Measurements from ENCODE around the gene INPP4B.

INPP4B gene

DNA sequence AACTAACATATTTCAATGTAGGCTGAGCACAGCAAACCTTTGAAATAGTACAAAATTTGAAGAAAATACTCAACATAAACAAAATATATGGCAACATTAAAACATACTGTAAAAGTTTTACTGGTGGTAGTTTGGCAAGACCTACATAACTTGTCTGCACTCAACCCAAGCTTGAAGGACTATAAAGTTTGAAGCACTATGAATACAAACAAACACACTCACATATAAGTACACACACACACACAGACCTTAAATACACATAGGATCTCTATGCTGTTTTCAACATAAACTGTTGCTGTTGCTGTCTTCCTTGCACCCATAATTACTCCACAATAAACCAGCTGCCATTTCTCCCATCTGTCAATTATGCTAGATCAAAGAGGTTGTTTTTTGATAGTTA lies 620.1 kb downstream of the INPP4B start:
- no peaks in the 10 kb centered on the region for H3K9me3 ChIP-seq (ENCODE audit: insufficient read depth, low read depth, low read length)
- H3K27me3 ChIP-seq (ENCODE audit: insufficient read depth, low read length), result no peaks in the 10 kb centered on the region
- H3K4me1 ChIP-seq (ENCODE audit: insufficient read depth, low read length), result no peaks in the 10 kb centered on the region
- no peak overlapping the region for H3K4me3 ChIP-seq (ENCODE audit: low read length)
- H3K9ac ChIP-seq (ENCODE audit: low read depth, low read length), result no peak overlapping the region
- no peaks in the 10 kb centered on the region for H3K36me3 ChIP-seq (ENCODE audit: insufficient read depth, low read depth, low read length)
- H3K27ac ChIP-seq (ENCODE audit: low read length), result no peak overlapping the region

DNA sequence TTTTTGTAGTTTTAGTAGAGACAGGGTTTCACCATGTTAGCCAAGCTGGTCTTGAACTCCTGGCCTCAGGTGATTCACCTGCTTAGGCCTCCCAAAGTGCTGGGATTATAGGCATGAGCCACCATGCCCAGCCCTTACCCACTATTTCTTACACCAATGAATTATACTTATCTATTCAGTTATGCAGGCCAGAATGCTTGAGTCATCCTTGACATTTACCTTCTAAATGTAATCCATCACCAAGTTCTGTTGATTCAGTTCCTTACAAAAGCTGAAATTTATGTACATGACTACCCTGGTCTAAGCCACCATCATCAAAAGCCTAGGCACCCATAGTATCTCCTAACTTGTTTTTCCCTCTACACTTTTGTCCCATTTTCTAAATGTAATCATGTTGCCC lies 624.0 kb downstream of the INPP4B start:
- no peaks in the 10 kb centered on the region for H3K36me3 ChIP-seq (ENCODE audit: insufficient read depth, low read depth, low read length)
- no peak overlapping the region for H3K9ac ChIP-seq (ENCODE audit: low read depth, low read length)
- no peaks in the 10 kb centered on the region for H3K9me3 ChIP-seq (ENCODE audit: insufficient read depth, low read depth, low read length)
- no peak overlapping the region for H3K4me3 ChIP-seq (ENCODE audit: low read length)
- H3K27me3 ChIP-seq (ENCODE audit: insufficient read depth, low read length), result no peaks in the 10 kb centered on the region
- H3K27ac ChIP-seq (ENCODE audit: low read length), result no peak overlapping the region
- no peaks in the 10 kb centered on the region for H3K4me1 ChIP-seq (ENCODE audit: insufficient read depth, low read length)

DNA sequence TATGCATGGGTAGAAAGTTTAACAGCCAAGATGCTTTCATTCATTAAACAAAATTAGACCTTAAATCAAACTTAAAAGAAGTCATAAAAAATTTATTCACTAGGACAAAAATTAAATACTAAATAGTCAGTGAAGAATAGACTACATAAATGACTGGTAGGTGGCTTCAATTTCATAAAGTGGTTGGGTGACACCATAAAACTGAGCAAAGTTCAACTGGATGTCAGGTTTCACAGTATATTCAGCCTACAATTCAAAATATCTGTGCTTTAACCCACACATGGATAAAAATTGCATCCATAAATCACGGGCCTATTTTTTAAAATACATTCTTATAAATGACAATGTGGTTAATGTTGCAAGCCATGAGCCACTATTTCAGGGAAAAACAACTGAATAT lies 627.4 kb downstream of the INPP4B start:
- no peak overlapping the region for H3K9ac ChIP-seq (ENCODE audit: low read depth, low read length)
- H3K4me1 ChIP-seq (ENCODE audit: insufficient read depth, low read length), result no peaks in the 10 kb centered on the region
- H3K27ac ChIP-seq (ENCODE audit: low read length), result no peak overlapping the region
- H3K36me3 ChIP-seq (ENCODE audit: insufficient read depth, low read depth, low read length), result no peaks in the 10 kb centered on the region
- no peaks in the 10 kb centered on the region for H3K27me3 ChIP-seq (ENCODE audit: insufficient read depth, low read length)
- no peaks in the 10 kb centered on the region for H3K9me3 ChIP-seq (ENCODE audit: insufficient read depth, low read depth, low read length)
- no peak overlapping the region for H3K4me3 ChIP-seq (ENCODE audit: low read length)

DNA sequence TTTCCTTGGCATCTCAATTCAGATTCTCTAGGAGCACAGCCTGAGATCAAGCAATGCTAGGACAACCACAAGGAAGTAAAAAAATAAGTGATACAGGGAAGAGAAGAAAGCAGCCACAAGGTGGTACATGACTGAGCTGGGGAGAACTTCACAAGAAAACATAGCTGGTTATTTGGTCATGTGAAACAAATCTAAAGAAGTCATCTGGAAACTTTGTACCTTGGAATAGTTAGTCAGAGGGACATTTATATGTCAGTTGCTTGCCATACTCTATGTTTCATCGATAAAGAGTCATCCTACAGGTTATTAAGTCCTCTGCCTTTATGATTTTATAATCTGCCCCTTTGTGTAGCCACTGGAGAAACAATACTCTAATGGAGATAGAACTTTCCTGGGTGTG lies 634.7 kb downstream of the INPP4B start:
- Histone ChIP-seq H3K27me3 (ENCODE audit: insufficient read depth, low read length) (no peaks in the 10 kb centered on the region), H3K9me3 (ENCODE audit: insufficient read depth, low read depth, low read length) (no peaks in the 10 kb centered on the region), H3K4me1 (ENCODE audit: insufficient read depth, low read length) (no peaks in the 10 kb centered on the region), H3K27ac (ENCODE audit: low read length) (no peak overlapping the region), H3K36me3 (ENCODE audit: insufficient read depth, low read depth, low read length) (no peaks in the 10 kb centered on the region), H3K9ac (ENCODE audit: low read depth, low read length) (no peak overlapping the region), H3K4me3 (ENCODE audit: low read length) (no peak overlapping the region)

DNA sequence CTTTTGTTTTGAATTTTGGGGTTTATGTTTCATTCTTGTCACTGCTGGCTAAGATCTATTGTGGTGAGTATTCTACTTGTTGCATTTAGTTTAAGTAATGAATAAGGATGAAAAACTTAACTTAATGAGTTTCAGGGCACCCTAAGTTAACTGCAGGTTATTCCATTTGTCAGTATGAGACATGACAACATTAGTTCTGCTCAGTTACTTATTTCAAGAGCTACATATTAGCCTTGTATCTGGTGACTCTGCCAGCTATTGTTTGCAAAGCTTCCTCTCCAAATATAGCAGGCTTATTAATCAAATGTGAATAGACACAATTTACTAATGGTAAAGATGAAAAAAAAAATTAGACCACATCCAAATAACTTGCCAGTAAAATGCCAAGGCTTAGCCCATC lies 642.6 kb downstream of the INPP4B start:
- H3K4me3 ChIP-seq (ENCODE audit: low read length), result no peak overlapping the region
- H3K36me3 ChIP-seq (ENCODE audit: insufficient read depth, low read depth, low read length), result no peaks in the 10 kb centered on the region
- no peak overlapping the region for H3K9ac ChIP-seq (ENCODE audit: low read depth, low read length)
- H3K9me3 ChIP-seq (ENCODE audit: insufficient read depth, low read depth, low read length), result no peaks in the 10 kb centered on the region
- H3K27me3 ChIP-seq (ENCODE audit: insufficient read depth, low read length), result no peaks in the 10 kb centered on the region
- H3K27ac ChIP-seq (ENCODE audit: low read length), result no peak overlapping the region
- peaks cover 3% of the 10 kb centered on the region; the same call in 1 of the 2 replicates for H3K4me1 ChIP-seq (ENCODE audit: insufficient read depth, low read length)

DNA sequence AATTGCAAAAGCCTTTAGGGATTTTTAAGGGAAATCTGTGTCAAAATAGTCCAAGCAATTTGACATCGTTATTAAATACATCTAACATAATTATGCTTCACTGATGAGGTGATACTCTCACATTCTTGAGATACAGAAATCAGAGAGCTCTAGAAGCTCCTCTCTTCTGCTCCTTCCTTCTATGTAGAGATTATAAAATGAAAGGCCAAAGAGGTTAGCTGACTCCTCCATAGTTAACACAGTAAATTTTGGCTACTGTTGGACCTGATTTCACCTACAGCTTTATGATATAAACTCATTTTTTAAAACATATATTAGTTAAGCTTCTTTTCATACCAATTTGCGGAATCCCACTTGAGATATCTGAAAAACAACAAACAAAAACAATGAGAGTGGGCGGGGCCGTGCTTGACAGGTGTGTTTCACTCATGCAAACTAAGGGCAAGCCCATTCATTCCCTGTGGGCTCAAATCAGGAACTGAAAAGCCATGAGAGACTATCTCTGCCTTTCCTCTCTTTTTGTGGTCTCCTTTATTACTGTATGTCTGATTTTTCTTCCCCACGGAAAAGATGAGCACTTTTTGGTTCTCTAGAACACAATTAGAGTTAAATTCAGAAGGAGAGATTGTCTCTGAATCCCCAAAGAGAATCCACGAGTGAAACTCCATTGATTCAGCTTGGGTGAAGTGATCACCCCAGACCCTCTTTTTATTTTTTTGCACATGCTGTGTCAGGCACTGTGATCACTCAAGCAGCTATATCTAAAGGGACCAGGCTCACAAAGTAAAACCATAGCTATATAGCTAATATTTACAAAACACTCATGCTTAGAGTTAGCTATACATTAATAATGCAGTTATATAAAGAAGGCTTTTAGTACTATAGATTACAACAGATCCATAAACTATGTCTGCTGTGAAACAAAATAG lies 643.4 kb downstream of the INPP4B start:
- H3K27me3 ChIP-seq (ENCODE audit: insufficient read depth, low read length), result no peaks in the 10 kb centered on the region

DNA sequence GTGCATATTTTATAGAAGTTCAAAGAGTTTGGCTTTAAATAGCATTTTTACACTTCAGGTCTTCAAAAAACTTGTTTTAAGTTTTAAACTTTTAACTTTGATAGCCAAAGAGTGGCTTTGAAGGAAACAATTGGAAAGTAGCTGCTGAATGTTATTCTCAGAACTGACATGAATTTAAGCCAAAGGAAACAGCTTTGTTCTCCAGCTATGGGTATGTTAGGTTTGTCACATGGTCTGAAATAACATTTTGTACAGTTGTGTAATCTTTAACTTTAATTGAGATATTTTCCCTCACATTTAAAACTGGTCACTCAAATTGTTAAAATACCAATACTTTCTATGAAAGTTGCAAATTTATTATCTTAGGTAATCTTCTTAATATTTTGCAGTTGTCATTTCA lies 645.1 kb downstream of the INPP4B start:
- H3K9ac ChIP-seq (ENCODE audit: low read depth, low read length), result no peak overlapping the region
- no peaks in the 10 kb centered on the region for H3K36me3 ChIP-seq (ENCODE audit: insufficient read depth, low read depth, low read length)
- no peak overlapping the region for H3K27ac ChIP-seq (ENCODE audit: low read length)
- H3K9me3 ChIP-seq (ENCODE audit: insufficient read depth, low read depth, low read length), result no peaks in the 10 kb centered on the region
- H3K27me3 ChIP-seq (ENCODE audit: insufficient read depth, low read length), result no peaks in the 10 kb centered on the region
- peaks cover 3% of the 10 kb centered on the region; the same call in 1 of the 2 replicates for H3K4me1 ChIP-seq (ENCODE audit: insufficient read depth, low read length)
- no peak overlapping the region for H3K4me3 ChIP-seq (ENCODE audit: low read length)

More for the DNA sequence above, 643.4 kb downstream of the INPP4B start:
- no peaks in the 10 kb centered on the region for H3K36me3 ChIP-seq (ENCODE audit: insufficient read depth, low read depth, low read length)
- H3K4me1 ChIP-seq (ENCODE audit: insufficient read depth, low read length), result peaks cover 3% of the 10 kb centered on the region; the same call in 1 of the 2 replicates
- no peaks in the 10 kb centered on the region for H3K9me3 ChIP-seq (ENCODE audit: insufficient read depth, low read depth, low read length)
- H3K9ac ChIP-seq (ENCODE audit: low read depth, low read length), result no peak overlapping the region
- no peak overlapping the region for H3K4me3 ChIP-seq (ENCODE audit: low read length)
- no peak overlapping the region for H3K27ac ChIP-seq (ENCODE audit: low read length)

DNA sequence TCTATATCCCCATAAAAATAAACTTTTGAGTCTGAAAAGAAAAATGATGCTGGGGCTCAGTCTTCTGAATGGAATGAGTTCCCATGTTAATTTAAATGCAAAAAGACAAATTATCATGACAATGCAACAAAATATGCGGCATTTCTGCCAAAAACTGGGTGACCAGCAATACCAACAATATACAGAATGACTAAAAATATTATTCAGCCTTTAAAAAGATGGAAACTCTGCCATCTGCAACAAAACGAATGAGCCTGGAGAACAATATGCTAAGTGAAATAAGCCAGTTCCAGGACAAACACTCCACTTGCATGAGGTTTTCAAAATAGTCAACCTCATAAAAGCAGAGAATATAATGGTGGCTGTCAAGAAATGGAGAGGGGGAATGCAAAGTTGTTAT lies 651.2 kb downstream of the INPP4B start:
- no peak overlapping the region for H3K9ac ChIP-seq (ENCODE audit: low read depth, low read length)
- H3K36me3 ChIP-seq (ENCODE audit: insufficient read depth, low read depth, low read length), result no peaks in the 10 kb centered on the region
- H3K4me1 ChIP-seq (ENCODE audit: insufficient read depth, low read length), result peaks cover 11% of the 10 kb centered on the region; the same call in 1 of the 2 replicates
- no peak overlapping the region; the same call in 1 of the 2 replicates for H3K4me3 ChIP-seq (ENCODE audit: low read length)
- no peaks in the 10 kb centered on the region for H3K27me3 ChIP-seq (ENCODE audit: insufficient read depth, low read length)
- H3K9me3 ChIP-seq (ENCODE audit: insufficient read depth, low read depth, low read length), result no peaks in the 10 kb centered on the region
- H3K27ac ChIP-seq (ENCODE audit: low read length), result no peak overlapping the region

DNA sequence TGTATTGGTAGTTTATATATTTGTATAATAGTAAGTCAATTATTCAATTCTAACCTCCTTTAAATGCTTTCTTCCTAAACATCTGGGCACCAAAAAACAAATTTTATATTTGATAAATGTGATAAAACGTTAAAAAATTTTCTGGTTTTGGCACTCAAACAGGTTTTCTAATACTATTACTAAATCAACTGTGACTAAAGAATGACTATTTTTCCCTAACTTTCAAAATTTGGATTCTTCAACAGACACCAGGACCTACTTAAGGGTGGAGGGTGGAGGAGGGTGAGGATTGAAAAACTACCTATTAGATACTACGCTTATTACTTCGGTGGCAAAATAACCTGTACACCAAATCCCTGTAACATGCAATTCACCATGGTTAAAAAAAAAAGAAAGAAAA lies 654.2 kb downstream of the INPP4B start:
- no peak overlapping the region for H3K4me3 ChIP-seq (ENCODE audit: low read length)
- no peak overlapping the region for H3K27ac ChIP-seq (ENCODE audit: low read length)
- no peak overlapping the region for H3K9ac ChIP-seq (ENCODE audit: low read depth, low read length)
- no peaks in the 10 kb centered on the region for H3K9me3 ChIP-seq (ENCODE audit: insufficient read depth, low read depth, low read length)
- no peaks in the 10 kb centered on the region for H3K36me3 ChIP-seq (ENCODE audit: insufficient read depth, low read depth, low read length)
- H3K27me3 ChIP-seq (ENCODE audit: insufficient read depth, low read length), result no peaks in the 10 kb centered on the region
- peaks cover 11% of the 10 kb centered on the region; the same call in 1 of the 2 replicates for H3K4me1 ChIP-seq (ENCODE audit: insufficient read depth, low read length)

DNA sequence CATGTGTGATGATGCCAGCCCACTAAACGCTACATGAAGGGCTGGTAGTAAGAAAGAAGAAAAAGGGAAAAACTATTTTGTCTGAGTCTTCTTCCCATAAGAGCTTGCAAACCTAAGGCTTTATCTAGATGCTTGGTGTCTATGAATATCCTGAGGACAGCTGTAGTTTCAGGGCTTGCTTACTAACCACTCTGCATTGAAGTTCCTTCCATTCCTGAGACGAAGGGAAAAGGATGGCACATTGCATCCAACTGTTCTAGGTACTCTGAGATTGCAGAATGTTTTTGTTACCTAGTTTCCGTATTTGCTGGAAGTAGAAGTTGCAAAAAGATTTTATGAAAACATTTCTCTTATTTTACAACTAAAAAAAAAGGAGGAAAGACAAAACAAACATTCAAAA lies 665.1 kb downstream of the INPP4B start:
- H3K36me3 ChIP-seq (ENCODE audit: insufficient read depth, low read depth, low read length), result no peaks in the 10 kb centered on the region
- no peak overlapping the region for H3K4me3 ChIP-seq (ENCODE audit: low read length)
- no peaks in the 10 kb centered on the region for H3K4me1 ChIP-seq (ENCODE audit: insufficient read depth, low read length)
- no peaks in the 10 kb centered on the region for H3K27me3 ChIP-seq (ENCODE audit: insufficient read depth, low read length)
- H3K27ac ChIP-seq (ENCODE audit: low read length), result no peak overlapping the region
- H3K9me3 ChIP-seq (ENCODE audit: insufficient read depth, low read depth, low read length), result no peaks in the 10 kb centered on the region
- no peak overlapping the region for H3K9ac ChIP-seq (ENCODE audit: low read depth, low read length)

DNA sequence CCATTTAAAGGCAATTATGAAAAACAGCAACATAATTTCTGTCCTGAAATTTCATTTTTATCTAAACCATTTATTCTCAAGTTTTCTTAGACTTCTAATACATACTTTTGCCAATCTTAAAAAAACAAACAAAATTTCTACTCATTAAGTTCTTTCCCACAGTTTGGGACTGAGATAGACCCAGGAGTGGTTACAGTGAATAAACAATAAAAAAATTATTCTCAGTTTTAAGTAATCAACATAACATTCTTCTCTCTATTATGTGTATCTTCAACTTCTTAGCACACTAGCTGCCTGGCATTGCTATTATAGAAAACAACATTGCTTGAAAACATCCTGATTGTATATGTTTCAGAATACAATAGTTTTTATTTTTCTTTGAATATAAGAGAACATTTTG lies 676.9 kb downstream of the INPP4B start:
- H3K4me1 ChIP-seq (ENCODE audit: insufficient read depth, low read length), result no peaks in the 10 kb centered on the region
- no peaks in the 10 kb centered on the region for H3K9me3 ChIP-seq (ENCODE audit: insufficient read depth, low read depth, low read length)
- H3K4me3 ChIP-seq (ENCODE audit: low read length), result no peak overlapping the region
- no peaks in the 10 kb centered on the region for H3K27me3 ChIP-seq (ENCODE audit: insufficient read depth, low read length)
- no peak overlapping the region for H3K27ac ChIP-seq (ENCODE audit: low read length)
- no peak overlapping the region for H3K9ac ChIP-seq (ENCODE audit: low read depth, low read length)
- H3K36me3 ChIP-seq (ENCODE audit: insufficient read depth, low read depth, low read length), result no peaks in the 10 kb centered on the region

DNA sequence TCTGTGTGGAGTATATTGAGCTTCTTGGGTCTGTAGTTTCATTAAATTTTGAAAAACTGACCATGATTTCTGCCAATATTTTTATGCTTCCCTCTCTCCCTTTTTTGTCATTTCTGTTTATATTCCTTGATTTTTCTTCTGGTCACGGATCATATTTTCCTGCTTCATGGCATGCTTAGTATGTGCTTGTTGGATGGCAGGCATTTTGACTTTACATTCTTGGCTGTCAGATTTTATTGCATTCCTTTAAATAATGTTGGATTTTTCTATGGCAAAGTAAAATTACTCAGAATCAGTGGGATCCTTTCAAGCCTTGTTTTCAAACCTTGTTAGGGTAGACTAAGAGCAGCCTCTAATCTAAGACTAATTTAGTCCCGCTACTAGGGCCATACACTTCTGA lies 677.9 kb downstream of the INPP4B start:
- Histone ChIP-seq H3K9me3 (ENCODE audit: insufficient read depth, low read depth, low read length) (no peaks in the 10 kb centered on the region), H3K27me3 (ENCODE audit: insufficient read depth, low read length) (no peaks in the 10 kb centered on the region), H3K4me3 (ENCODE audit: low read length) (no peak overlapping the region), H3K27ac (ENCODE audit: low read length) (no peak overlapping the region), H3K4me1 (ENCODE audit: insufficient read depth, low read length) (no peaks in the 10 kb centered on the region), H3K9ac (ENCODE audit: low read depth, low read length) (no peak overlapping the region), H3K36me3 (ENCODE audit: insufficient read depth, low read depth, low read length) (no peaks in the 10 kb centered on the region)
